Right lobe of liver (tissue), 6 donors: ENCODE measurements around the gene NCS1. TPM values are rescaled to one million over a fixed set of nuclear protein-coding genes. Genes with fewer than 3 reads are reported as not detected.

ENCODE experiments used
- ATAC-seq, 4 donors: fragments of 200-7000 bp; cut with Tn5 transposase; one replicate each; pipeline ENCODE4 v1.9.1; 2020; ENCODE audit warnings: mild to moderate bottlenecking in 4 of 4, moderate library complexity in 4 of 4
- DNase-seq, 3 donors: peaks; one replicate each; pipeline ENCODE4 v3.0.0-alpha.2; 2020
- H3K27ac ChIP-seq, 3 donors: fragments of 200-600 bp; one replicate each; pipeline ENCODE4 v1.8.0; 2022
- H3K27me3 ChIP-seq, 2 donors: fragments of 200-600 bp; one replicate each; pipeline ENCODE4 v1.8.0; 2022
- H3K36me3 ChIP-seq, 4 donors: fragments of 200-600 bp; sonication (generic) in 1 of 4; one replicate each; pipeline versions ENCODE4 v1.5.1 to v1.8.0; 2017 to 2022; ENCODE audit warnings: control low read depth in 1 of 4
- H3K4me1 ChIP-seq, 4 donors: fragments of 200-600 bp; sonication (generic) in 1 of 4; one replicate each; pipeline versions ENCODE4 v1.5.1 to v1.8.0; 2017 to 2022; ENCODE audit warnings: control low read depth in 1 of 4
- H3K4me3 ChIP-seq, 3 donors: fragments of 200-600 bp; one replicate each; pipeline ENCODE4 v1.8.0; 2022
- H3K9me3 ChIP-seq, 4 donors: fragments of 200-600 bp; sonication (generic) in 1 of 4; one replicate each; pipeline versions ENCODE4 v1.5.1 to v1.8.0; 2017 to 2022; ENCODE audit warnings: control low read depth in 1 of 4
- CTCF ChIP-seq, 4 donors: fragments of 200-600 bp in 3 of 4; fragments of 450-650 bp in 1 of 4; IDR thresholded peaks; one replicate each; pipeline versions ENCODE4 v1.5.1 to v1.8.0; 2016 to 2022; ENCODE audit warnings: antibody characterized with exemption in 4 of 4, mild to moderate bottlenecking in 2 of 4
- POLR2A ChIP-seq: fragments of 450-650 bp; IDR thresholded peaks from one replicate; pipeline ENCODE4 v1.6.1; 2017; ENCODE audit warnings: antibody characterized with exemption, mild to moderate bottlenecking
- WGBS: methylation state at CpG from one replicate; pipeline ENCODE4 v1.1.6; 2018; ENCODE audit warnings: low coverage, low lambda C conversion rate; ENCODE audit not compliant: insufficient coverage; ENCODE audit errors: missing lambda C conversion rate; 5-methylcytosine and 5-hydroxymethylcytosine counted together
- intact Hi-C, 2 donors: fragments of 100-400 bp; cut with DNase I; formaldehyde crosslinking; loops; one replicate each; pipeline versions ENCODE4 v1.11.2 to v1.14.1; 2022
- total RNA-seq, 6 experiments: library from RNA; depleted of rRNA in 2 of 6; stranded (reverse); fragments of >200 nt in 2 of 6; fragmentation: NEBNext Ultra II Directional in 3 of 6; extraction: Animal tissue kit (Norgen Biotek cat#: 25700) in 3 of 6; gene quantifications; one replicate each; pipeline versions ENCODE4 v1.1.0 to v1.2.4, GENCODE V29; 2016 to 2023
- donor health status: DM: no; HTN: yes; CAD: no.
- donor health status: DM: no; HTN: no; CAD: no.
- donor health status: DM: no; HTN: no; CAD: no.
- donor health status: DM: no; HTN: yes; CAD: no.
- donor health status: DM: no; HTN: yes; CAD: no.

Gene NCS1
- total RNA-seq, 6 experiments from 2014 or later: 1.6 to 3.3 (median 2.8) TPM

- Histone ChIP-seq H3K27me3 (no peaks in the 10 kb centered on the region), H3K4me3 (no peak overlapping the region), H3K27ac (no peak overlapping the region), H3K36me3 (no peaks in the 10 kb centered on the region), H3K9me3 (no peaks in the 10 kb centered on the region), H3K4me1 (no peaks in the 10 kb centered on the region)
- intact Hi-C loops: no loop called here
- ATAC-seq (no peak), DNase-seq (peak in 1 of 3 donors; percentile 28)
- 73% methylated on average over 8 of the region's 10 CpGs for WGBS
- TF ChIP-seq POLR2A (no peak), CTCF (IDR thresholded peaks at IDR 0.05) (no peak)
These were observed 112.0 kb downstream of the NCS1 start for GRCh38 chr9:130284249-130284625.

- no peak overlapping the region for H3K27ac ChIP-seq
- TF ChIP-seq POLR2A (no peak), CTCF (IDR thresholded peaks at IDR 0.05) (no peak)
- H3K36me3 ChIP-seq: no peaks in the 10 kb centered on the region
- intact Hi-C loops: no loop called here
- H3K4me1 ChIP-seq: no peaks in the 10 kb centered on the region
- ATAC-seq: no peak
- WGBS: 83% methylated on average over 6 of the region's 7 CpGs
- H3K4me3 ChIP-seq: no peak overlapping the region
- DNase-seq: peak in 1 of 3 donors; percentile 22
- H3K9me3 ChIP-seq: no peaks in the 10 kb centered on the region
- no peaks in the 10 kb centered on the region for H3K27me3 ChIP-seq
These were observed 112.5 kb downstream of the NCS1 start for GRCh38 chr9:130284690-130285089.

GRCh38 chr9:130285271-130285670 is 113.1 kb downstream of the NCS1 start:
- no peaks in the 10 kb centered on the region for H3K27me3 ChIP-seq
- intact Hi-C loops: no loop called here
- H3K36me3 ChIP-seq: no peaks in the 10 kb centered on the region
- H3K4me1 ChIP-seq: no peaks in the 10 kb centered on the region
- ATAC-seq: no peak
- H3K27ac ChIP-seq: no peak overlapping the region
- DNase-seq: peak in 1 of 3 donors; percentile 29
- H3K9me3 ChIP-seq: no peaks in the 10 kb centered on the region
- WGBS: no CpG with 5 or more reads among the region's 9 CpGs
- no peak for TF ChIP-seq POLR2A
- no peak overlapping the region for H3K4me3 ChIP-seq

GRCh38 chr9:130286072-130286770 is 114.0 kb downstream of the NCS1 start:
- 80% methylated on average over 1 of the region's 17 CpGs for WGBS
- Histone ChIP-seq H3K4me3 (no peak overlapping the region), H3K27ac (no peak overlapping the region), H3K4me1 (no peaks in the 10 kb centered on the region), H3K36me3 (no peaks in the 10 kb centered on the region), H3K9me3 (no peaks in the 10 kb centered on the region), H3K27me3 (no peaks in the 10 kb centered on the region)
- ATAC-seq (no peak), DNase-seq (peak in 1 of 3 donors; percentile 28)
- intact Hi-C loops: no loop called here
- no peak for TF ChIP-seq POLR2A
- TF ChIP-seq CTCF (IDR thresholded peaks at IDR 0.05): no peak

Other genes starting within 250 kb of the NCS1 start
- gene FNBP1, start 129.2 kb upstream of the NCS1 start, total RNA-seq: 10 to 100 TPM; 11.7 to 27.1 (median 15.9) TPM
- gene GPR107, start 118.5 kb upstream of the NCS1 start, total RNA-seq: 10 to 100 TPM; 12.6 to 18.2 (median 14.5) TPM
- 1 to 10 TPM in 4 of 6 experiments, under 1 TPM in 2; 0.31 to 2.0 (median 1.1) TPM for gene HMCN2, start 93.4 kb downstream of the NCS1 start, total RNA-seq